DMS79 treated with DMSO at 0.1 percent for 48 hours (cell line): Measurements from ENCODE around the gene GLP1R.

Experiments
- DNase-seq: peaks from one replicate; lab custom pipeline; 2025; lab: John Stamatoyannopoulos, UW

GLP1R gene

GRCh38 chr6:39048481-39049399 lies at the start of gene GLP1R:
GLP1R (plus strand) TSS chr6:39048781; CDS start chr6:39048841, 60 bp downstream.
- no peak for DNase-seq

- DNase-seq = no peak
Measured at GRCh38 chr6:39003072-39003471, 45.5 kb upstream of the GLP1R start.

- no peak for DNase-seq
Measured at GRCh38 chr6:39003492-39003891, 45.1 kb upstream of the GLP1R start.

GRCh38 chr6:39004801-39005200 lies 43.8 kb upstream of the GLP1R start:
- no peak for DNase-seq

GRCh38 chr6:39005774-39006173 lies 42.8 kb upstream of the GLP1R start:
- DNase-seq = peak; percentile 45

- no peak for DNase-seq
Measured at GRCh38 chr6:39007575-39007974, 41.0 kb upstream of the GLP1R start.

GRCh38 chr6:39008737-39009136 lies 39.8 kb upstream of the GLP1R start:
- DNase-seq = no peak

GRCh38 chr6:39009476-39009875 lies 39.1 kb upstream of the GLP1R start:
- no peak for DNase-seq

GRCh38 chr6:39016839-39017546 lies 31.6 kb upstream of the GLP1R start:
- DNase-seq = no peak

- no peak for DNase-seq
Measured at GRCh38 chr6:39017547-39017880, 31.1 kb upstream of the GLP1R start.

GRCh38 chr6:39018103-39018502 lies 30.5 kb upstream of the GLP1R start:
- peak; percentile 60 for DNase-seq

GRCh38 chr6:39020136-39020535 lies 28.4 kb upstream of the GLP1R start:
- DNase-seq = no peak

GRCh38 chr6:39021041-39021440 lies 27.5 kb upstream of the GLP1R start:
- no peak for DNase-seq

- no peak for DNase-seq
Measured at GRCh38 chr6:39021779-39022178, 26.8 kb upstream of the GLP1R start.

- no peak for DNase-seq
Measured at GRCh38 chr6:39026175-39026574, 22.4 kb upstream of the GLP1R start.

- no peak for DNase-seq
Measured at GRCh38 chr6:39029156-39030011, 19.2 kb upstream of the GLP1R start.

- no peak for DNase-seq
Measured at GRCh38 chr6:39035681-39036080, 12.9 kb upstream of the GLP1R start.

GRCh38 chr6:39037082-39037508 lies 11.5 kb upstream of the GLP1R start:
- no peak for DNase-seq

- peak; percentile 58 for DNase-seq
Measured at GRCh38 chr6:39037707-39038106, 10.9 kb upstream of the GLP1R start.

- peak; percentile 39 for DNase-seq
Measured at GRCh38 chr6:39040080-39040673, 8.4 kb upstream of the GLP1R start.

- no peak for DNase-seq
Measured at GRCh38 chr6:39041072-39041471, 7.5 kb upstream of the GLP1R start.

GRCh38 chr6:39043776-39044175 lies 4.8 kb upstream of the GLP1R start:
- DNase-seq = no peak
